Right renal cortex interstitium (tissue), 3 donors: ENCODE measurements around the gene HCN4. TPM values are rescaled to one million over a fixed set of nuclear protein-coding genes. Genes with fewer than 3 reads are reported as not detected.

ENCODE experiments used
- polyA plus RNA-seq, 3 donors: library from polyadenylated mRNA; unstranded; fragments of 120-200 nt; gene quantifications; one replicate each; pipeline ENCODE4 v1.2.1, GENCODE V29; 2013; ENCODE audit not compliant: insufficient read length in 3 of 3

The HCN4 gene
- polyA plus RNA-seq, 3 donors, result 0.93 to 1.1 (median 1.0) TPM

Other genes starting within 250 kb of the HCN4 start
- gene REC114, start 74.2 kb upstream of the HCN4 start, polyA plus RNA-seq, result not detected